ENCODE measurements around the gene NPTXR. TPM values are rescaled to one million over a fixed set of nuclear protein-coding genes. Genes with fewer than 3 reads are reported as not detected.

The NPTXR gene
- total RNA-seq, 1 donor from 2014 or later = 6.9 TPM

DNA sequence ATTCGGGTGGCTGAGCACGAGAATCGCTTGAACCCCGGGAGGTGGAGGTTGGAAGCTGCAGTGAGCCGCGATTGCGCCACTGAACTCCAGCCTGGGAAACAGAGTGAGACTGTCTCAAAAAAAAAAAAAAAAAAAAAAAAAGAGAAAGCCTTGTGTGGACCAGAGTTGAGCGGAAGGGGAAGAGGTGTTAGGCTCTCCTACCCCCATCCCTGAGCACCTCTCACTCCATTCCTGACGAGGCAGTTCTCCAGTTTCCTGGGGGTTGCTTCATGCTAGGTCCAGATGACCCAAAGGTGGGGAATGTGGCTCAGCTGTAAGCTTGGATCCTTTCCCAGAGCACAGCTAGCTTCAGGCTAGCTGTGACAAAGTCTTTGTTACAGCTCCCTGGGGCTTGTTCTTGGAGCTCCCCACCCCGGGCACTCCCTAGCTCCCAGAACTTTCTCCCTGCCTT is 41.1 kb downstream of the NPTXR start:
- no peak overlapping the region for H3K4me3 Mint-ChIP-seq
- H3K27me3 Mint-ChIP-seq = peaks cover 65% of the 10 kb centered on the region
- no peaks in the 10 kb centered on the region for H3K4me1 Mint-ChIP-seq (ENCODE audit: unreplicated experiment)
- H3K27ac Mint-ChIP-seq = no peak overlapping the region
- H3K36me3 Mint-ChIP-seq = no peaks in the 10 kb centered on the region
- no peak for DNase-seq (ENCODE audit: extremely low spot score, unreplicated experiment)
- no peaks in the 10 kb centered on the region for H3K9me3 Mint-ChIP-seq
- no peak for TF ChIP-seq CTCF (conservative IDR thresholded peaks at IDR 0.05)

GRCh38 chr22:38799265-38800002 is 44.4 kb downstream of the NPTXR start:
- Mint-ChIP-seq H3K9me3 (no peaks in the 10 kb centered on the region), H3K4me3 (no peak overlapping the region), H3K27me3 (peaks cover 86% of the 10 kb centered on the region), H3K36me3 (no peaks in the 10 kb centered on the region), H3K27ac (no peak overlapping the region), H3K4me1 (ENCODE audit: unreplicated experiment) (peaks cover under 1% of the 10 kb centered on the region)
- no peak for DNase-seq (ENCODE audit: extremely low spot score, unreplicated experiment)
- no peak for TF ChIP-seq CTCF (conservative IDR thresholded peaks at IDR 0.05)

DNA sequence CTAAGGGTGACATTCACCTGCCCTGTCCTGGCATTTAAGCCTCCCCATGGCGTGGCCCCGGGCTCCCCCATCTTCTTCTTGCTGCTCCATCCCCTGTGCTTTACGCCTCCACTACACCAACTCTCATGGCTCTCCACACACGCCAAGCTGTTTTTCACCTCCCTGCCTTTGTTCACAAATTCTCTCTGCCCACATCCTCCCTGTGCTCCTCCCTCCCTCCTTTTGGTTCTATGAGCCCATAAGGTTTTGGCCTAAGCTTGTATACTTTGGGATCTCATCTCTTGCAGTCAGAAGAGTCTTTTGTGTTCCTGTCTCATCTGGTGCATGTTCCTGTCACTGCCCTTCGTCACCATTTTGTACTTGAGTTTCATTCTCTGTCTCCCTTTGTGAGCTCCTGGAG is 45.3 kb downstream of the NPTXR start:
- no peak for TF ChIP-seq CTCF (conservative IDR thresholded peaks at IDR 0.05)
- Mint-ChIP-seq H3K27me3 (peaks cover 80% of the 10 kb centered on the region), H3K36me3 (no peaks in the 10 kb centered on the region), H3K4me1 (ENCODE audit: unreplicated experiment) (peaks cover 5% of the 10 kb centered on the region), H3K27ac (no peak overlapping the region), H3K4me3 (no peak overlapping the region), H3K9me3 (no peaks in the 10 kb centered on the region)
- no peak for DNase-seq (ENCODE audit: extremely low spot score, unreplicated experiment)

DNA sequence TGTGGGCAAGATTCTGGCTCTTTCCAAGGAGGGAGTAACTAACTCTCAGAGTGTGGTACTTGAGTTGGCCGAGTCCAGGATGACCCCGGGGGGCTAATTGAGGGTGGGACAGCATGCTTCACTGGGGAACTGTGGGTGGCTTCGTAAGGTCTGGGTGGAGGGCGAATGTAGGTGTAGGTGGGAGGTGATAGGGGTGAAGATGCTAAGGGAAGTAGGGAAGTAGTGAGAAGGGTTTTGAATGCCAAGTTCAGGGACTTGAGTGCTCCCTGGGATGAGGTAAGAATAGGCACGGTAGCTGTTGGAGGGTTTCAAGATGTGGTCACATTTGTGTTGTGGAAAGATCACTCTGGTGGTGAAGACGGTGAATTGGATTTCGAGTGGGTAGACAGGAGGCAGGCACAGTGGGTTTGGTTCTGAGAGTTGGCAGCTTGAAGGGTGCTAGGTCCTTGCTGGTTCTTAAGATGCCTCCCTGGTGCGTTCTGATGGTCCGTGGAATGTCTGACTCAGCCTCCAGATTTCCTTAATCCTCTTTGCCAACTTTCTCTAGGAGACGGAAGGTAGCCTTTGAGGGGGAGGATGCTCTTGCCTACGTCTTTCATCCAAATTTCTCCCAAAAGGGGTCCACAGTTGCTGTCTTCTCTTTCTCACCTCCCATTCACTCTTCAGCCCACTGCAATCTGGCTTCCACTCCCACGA is 47.4 kb downstream of the NPTXR start:
- H3K4me1 Mint-ChIP-seq (ENCODE audit: unreplicated experiment) = peaks cover 12% of the 10 kb centered on the region
- H3K27ac Mint-ChIP-seq = no peak overlapping the region
- H3K27me3 Mint-ChIP-seq = peaks cover 65% of the 10 kb centered on the region
- H3K4me3 Mint-ChIP-seq = no peak overlapping the region
- TF ChIP-seq CTCF (conservative IDR thresholded peaks at IDR 0.05) = no peak
- DNase-seq (ENCODE audit: extremely low spot score, unreplicated experiment) = no peak
- no peaks in the 10 kb centered on the region for H3K36me3 Mint-ChIP-seq
- H3K9me3 Mint-ChIP-seq = no peaks in the 10 kb centered on the region

DNA sequence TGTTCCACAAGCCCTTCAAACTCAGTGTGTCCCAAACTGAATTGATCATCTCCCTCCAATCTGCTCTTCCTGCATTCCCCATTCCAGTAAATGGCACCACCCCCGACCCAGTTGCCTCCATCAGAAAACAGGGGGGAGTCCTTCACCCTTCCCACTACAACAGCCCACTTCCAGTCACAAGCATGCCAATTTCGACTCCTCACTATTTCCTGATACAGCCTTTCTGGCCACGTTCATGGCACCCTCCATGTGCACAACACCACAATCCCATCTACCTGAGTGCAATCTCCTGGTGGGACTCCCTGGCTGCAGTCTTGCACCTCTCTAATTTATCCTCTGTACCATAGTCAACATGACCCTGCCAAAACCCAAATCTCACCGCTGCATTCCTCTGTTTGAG is 48.3 kb downstream of the NPTXR start:
- no peak for TF ChIP-seq CTCF (conservative IDR thresholded peaks at IDR 0.05)
- Mint-ChIP-seq H3K27me3 (peaks cover 56% of the 10 kb centered on the region), H3K36me3 (no peaks in the 10 kb centered on the region), H3K4me3 (peak overlapping the region; percentile 4), H3K27ac (no peak overlapping the region), H3K4me1 (ENCODE audit: unreplicated experiment) (peaks cover 12% of the 10 kb centered on the region), H3K9me3 (no peaks in the 10 kb centered on the region)
- DNase-seq (ENCODE audit: extremely low spot score, unreplicated experiment) = no peak
